ENCODE data around the gene ANKS6. TPM values are rescaled to one million over a fixed set of nuclear protein-coding genes. Genes with fewer than 3 reads are reported as not detected.

Gene ANKS6
- total RNA-seq, 2 donors from 2014 or later = 3.3 to 8.7 TPM

DNA sequence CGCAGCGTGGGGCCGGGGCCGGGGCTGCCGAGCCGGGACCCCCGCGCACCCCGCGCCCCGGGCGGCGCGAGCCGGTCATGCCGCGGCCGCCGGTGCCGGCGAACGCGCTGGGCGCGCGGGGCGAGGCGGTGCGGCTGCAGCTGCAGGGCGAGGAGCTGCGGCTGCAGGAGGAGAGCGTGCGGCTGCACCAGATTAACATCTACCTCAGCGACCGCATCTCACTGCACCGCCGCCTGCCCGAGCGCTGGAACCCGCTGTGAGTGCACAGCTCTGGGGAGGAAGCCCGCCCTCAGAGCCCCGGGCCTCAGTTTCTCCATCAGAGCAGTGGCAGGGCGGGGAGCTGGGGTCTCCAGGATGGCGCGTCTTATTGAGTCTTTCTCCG is 11.4 kb upstream of the ANKS6 start:
- no peak overlapping the region for H3K27ac ChIP-seq
- no peaks in the 10 kb centered on the region for H3K9me3 ChIP-seq
- H3K27me3 ChIP-seq = no peaks in the 10 kb centered on the region
- TF ChIP-seq, protein P1, sequence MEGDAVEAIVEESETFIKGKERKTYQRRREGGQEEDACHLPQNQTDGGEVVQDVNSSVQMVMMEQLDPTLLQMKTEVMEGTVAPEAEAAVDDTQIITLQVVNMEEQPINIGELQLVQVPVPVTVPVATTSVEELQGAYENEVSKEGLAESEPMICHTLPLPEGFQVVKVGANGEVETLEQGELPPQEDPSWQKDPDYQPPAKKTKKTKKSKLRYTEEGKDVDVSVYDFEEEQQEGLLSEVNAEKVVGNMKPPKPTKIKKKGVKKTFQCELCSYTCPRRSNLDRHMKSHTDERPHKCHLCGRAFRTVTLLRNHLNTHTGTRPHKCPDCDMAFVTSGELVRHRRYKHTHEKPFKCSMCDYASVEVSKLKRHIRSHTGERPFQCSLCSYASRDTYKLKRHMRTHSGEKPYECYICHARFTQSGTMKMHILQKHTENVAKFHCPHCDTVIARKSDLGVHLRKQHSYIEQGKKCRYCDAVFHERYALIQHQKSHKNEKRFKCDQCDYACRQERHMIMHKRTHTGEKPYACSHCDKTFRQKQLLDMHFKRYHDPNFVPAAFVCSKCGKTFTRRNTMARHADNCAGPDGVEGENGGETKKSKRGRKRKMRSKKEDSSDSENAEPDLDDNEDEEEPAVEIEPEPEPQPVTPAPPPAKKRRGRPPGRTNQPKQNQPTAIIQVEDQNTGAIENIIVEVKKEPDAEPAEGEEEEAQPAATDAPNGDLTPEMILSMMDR (IDR thresholded peaks at IDR 0.05) = no peak
- H3K36me3 ChIP-seq = no peaks in the 10 kb centered on the region
- peaks cover 0 to 10% of the 10 kb centered on the region in 2 donors for H3K4me1 ChIP-seq
- peak overlapping the region; percentile 35 to 55 for H3K4me3 ChIP-seq
- DNase-seq (ENCODE audit: low spot score) = no peak

DNA sequence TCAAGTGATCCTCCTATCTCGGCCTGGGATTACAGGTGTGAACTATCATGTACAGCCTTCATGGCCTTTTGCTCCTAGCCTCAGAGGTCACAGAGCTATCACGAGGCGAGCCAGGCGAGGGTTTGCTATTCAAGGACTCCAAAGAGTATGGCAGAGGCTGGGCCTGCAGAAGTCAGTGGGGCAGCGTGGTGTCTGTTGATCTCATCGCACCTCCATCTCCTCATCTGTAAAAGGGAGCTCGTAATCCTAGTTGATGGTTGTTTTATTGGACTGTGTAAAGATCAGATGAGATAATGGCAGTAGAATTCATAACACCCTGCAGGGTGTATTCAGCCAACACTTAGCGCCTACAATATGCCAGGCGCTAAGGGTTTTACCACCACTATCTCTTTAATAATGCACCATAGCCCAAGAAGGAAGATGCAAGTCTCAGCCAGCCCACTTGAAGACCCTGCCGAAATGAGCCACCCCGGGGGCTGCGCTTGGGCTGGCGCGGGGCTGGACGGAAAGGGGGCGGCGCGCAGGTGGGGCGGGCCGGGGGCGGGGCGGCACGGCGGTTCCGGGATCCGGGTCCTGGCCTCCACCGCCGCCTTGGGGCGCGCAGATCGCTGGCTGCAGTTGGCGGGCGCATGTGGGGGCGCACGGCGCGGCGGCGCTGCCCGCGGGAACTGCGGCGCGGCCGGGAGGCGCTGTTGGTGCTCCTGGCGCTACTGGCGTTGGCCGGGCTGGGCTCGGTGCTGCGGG is 10.9 kb upstream of the ANKS6 start, which contains the start of gene GALNT12:
Gene GALNT12, plus strand, starts transcription at position 601 of the 744 bp plus-strand sequence. Its CDS starts 29 bp downstream, at position 630.
- TF ChIP-seq, protein P1 (IDR thresholded peaks at IDR 0.05) = no peak
- Histone ChIP-seq H3K27me3 (no peaks in the 10 kb centered on the region), H3K27ac (no peak within 1 kb of the TSS), H3K4me1 (peaks cover 0 to 10% of the 10 kb centered on the region in 2 donors), H3K4me3 (peak within 1 kb of the TSS; percentile 35 to 55), H3K9me3 (no peaks in the 10 kb centered on the region), H3K36me3 (no peaks in the 10 kb centered on the region)
- no peak for DNase-seq (ENCODE audit: low spot score)

DNA sequence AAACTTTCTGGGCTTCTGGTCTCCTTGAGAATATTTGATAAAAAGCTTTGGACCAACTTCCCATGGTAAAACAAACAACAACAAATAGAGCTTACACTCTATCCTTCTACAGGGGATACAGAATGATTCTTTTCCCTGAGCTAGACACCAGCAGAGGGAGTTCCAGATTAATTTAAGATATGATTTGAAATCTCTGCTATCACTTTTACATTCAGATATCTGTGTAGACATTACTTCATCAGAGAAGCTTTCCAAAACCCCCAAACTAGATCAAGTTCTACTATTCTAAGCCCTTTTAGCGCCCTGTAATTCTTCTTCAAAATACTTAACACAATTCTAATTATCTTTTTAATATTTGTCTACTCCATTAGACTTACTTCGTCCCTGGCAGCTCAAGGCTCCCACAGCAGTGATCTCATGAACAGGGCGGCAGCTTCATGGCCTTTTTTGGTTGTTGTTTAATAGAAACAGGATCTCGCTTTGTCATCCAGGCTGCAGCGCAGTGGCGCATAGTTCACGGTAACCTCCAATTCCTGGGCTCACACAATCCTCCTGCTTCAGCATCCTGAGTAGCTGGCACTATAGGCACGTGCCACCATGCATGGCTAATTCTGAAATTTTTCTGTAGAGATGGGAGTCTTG is 10.2 kb upstream of the ANKS6 start:
- Histone ChIP-seq H3K4me1 (peaks cover 0 to 10% of the 10 kb centered on the region in 2 donors), H3K4me3 (no peak overlapping the region), H3K27ac (no peak overlapping the region), H3K27me3 (no peaks in the 10 kb centered on the region), H3K36me3 (no peaks in the 10 kb centered on the region), H3K9me3 (no peaks in the 10 kb centered on the region)
- no peak for DNase-seq (ENCODE audit: low spot score)
- TF ChIP-seq, protein P1 (IDR thresholded peaks at IDR 0.05) = no peak

DNA sequence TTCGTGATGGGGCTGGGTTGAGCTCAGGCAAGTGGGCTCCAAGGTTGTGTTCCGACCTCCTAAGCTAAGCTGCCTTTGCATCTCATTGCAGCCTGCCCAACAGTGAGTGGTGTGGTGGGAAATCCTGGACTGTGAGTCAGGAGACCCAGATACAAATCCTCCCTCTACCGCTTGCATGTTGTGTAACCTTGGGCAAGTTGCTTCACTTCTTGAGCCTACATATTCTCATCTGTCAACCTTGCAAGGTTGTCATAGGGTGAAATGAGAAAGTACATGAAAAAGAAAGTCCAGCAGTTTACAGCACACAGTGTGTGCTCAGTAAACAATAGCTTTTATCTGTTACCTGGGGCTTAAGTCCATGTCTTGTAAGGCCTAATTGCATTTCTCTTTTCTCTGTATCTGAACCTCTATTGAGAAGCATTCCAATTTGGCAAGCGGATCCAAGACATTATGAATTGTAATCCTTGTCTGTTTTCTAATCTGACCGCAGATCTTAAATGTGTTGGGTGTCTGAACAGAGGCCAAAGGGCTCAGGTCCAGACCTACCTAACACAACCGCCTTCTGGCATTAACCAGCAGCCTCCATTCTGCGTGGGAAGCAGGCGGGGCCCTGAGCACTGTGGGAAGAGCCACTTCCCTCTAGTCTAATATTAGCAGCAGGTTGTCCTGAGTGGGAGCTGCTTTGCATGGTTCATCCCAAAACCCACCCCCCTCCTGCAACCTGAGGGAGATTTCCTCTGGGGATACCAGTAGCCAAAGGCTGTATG is 9.3 kb upstream of the ANKS6 start:
- Histone ChIP-seq H3K4me3 (no peak overlapping the region), H3K9me3 (no peaks in the 10 kb centered on the region), H3K4me1 (peaks cover 0 to 10% of the 10 kb centered on the region in 2 donors), H3K27ac (no peak overlapping the region), H3K36me3 (no peaks in the 10 kb centered on the region), H3K27me3 (no peaks in the 10 kb centered on the region)
- TF ChIP-seq, protein P1 (IDR thresholded peaks at IDR 0.05) = no peak
- DNase-seq (ENCODE audit: low spot score) = no peak

DNA sequence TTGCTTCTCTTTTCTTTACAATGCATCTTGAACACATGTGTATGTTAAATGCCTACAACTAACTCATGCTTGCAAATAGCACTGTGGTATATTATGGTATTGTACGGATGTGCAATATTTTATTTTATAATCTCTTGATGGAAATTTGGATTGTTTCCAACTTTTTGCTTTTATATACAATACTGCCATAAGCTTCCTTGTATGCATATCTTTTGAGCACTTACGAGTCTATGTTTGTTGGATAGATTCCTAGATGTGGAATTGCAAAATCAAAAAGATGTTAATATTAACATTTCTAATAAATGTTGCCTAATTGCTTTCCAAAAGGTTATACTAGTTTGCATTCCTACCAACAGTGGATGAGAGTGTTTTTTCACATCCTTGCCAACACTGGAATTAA is 7.7 kb upstream of the ANKS6 start:
- TF ChIP-seq, protein P1 (IDR thresholded peaks at IDR 0.05) = no peak
- Histone ChIP-seq H3K27ac (no peak overlapping the region), H3K9me3 (no peaks in the 10 kb centered on the region), H3K36me3 (no peaks in the 10 kb centered on the region), H3K4me3 (no peak overlapping the region), H3K27me3 (no peaks in the 10 kb centered on the region), H3K4me1 (peaks cover 0 to 10% of the 10 kb centered on the region in 2 donors)
- DNase-seq (ENCODE audit: low spot score) = no peak

Measured in right atrium auricular region (tissue), 2 donors.